Measurements from ENCODE around the gene ARFGEF2.

DNA sequence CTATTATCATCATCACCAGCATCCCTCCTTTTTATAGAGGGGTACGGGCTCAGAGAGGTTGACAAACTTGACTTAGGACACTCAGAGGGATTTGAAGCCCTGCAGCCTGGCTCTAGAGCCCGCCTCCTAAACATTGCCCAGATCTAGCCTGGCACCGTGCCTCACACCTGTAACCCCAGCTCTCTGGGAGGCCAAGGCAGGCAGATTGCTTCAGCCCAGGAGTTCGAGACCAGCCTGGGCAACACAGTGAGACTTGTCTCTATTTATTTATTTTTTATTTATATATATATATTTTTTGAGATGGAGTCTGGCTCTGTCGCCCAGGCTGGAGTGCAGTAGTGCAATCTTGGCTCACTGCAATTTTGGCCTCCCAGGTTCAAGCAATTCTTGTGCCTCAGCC is 118.3 kb downstream of the ARFGEF2 start:
- no peak for TF ChIP-seq CTCF (IDR thresholded peaks at IDR 0.05; ENCODE audit: low read depth, low read length, missing input control)
- TF ChIP-seq, protein P1, sequence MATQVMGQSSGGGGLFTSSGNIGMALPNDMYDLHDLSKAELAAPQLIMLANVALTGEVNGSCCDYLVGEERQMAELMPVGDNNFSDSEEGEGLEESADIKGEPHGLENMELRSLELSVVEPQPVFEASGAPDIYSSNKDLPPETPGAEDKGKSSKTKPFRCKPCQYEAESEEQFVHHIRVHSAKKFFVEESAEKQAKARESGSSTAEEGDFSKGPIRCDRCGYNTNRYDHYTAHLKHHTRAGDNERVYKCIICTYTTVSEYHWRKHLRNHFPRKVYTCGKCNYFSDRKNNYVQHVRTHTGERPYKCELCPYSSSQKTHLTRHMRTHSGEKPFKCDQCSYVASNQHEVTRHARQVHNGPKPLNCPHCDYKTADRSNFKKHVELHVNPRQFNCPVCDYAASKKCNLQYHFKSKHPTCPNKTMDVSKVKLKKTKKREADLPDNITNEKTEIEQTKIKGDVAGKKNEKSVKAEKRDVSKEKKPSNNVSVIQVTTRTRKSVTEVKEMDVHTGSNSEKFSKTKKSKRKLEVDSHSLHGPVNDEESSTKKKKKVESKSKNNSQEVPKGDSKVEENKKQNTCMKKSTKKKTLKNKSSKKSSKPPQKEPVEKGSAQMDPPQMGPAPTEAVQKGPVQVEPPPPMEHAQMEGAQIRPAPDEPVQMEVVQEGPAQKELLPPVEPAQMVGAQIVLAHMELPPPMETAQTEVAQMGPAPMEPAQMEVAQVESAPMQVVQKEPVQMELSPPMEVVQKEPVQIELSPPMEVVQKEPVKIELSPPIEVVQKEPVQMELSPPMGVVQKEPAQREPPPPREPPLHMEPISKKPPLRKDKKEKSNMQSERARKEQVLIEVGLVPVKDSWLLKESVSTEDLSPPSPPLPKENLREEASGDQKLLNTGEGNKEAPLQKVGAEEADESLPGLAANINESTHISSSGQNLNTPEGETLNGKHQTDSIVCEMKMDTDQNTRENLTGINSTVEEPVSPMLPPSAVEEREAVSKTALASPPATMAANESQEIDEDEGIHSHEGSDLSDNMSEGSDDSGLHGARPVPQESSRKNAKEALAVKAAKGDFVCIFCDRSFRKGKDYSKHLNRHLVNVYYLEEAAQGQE (IDR thresholded peaks at IDR 0.05): no peak
- TF ChIP-seq TAF1 (conservative IDR thresholded peaks at IDR 0.05): no peak
